ENCODE results near the gene CERS6.
"Not testable (repeated sequence)": the region's sequence is repeated elsewhere in the genome, so short reads cannot be mapped to it uniquely, and the experiment has no call there.

The CERS6 gene

GRCh38 chr2:168455645-168456520 lies at the start of gene CERS6:
Gene CERS6, plus strand, starts transcription at chr2:168456272. Its CDS starts 177 bp downstream, at chr2:168456449.
- Mint-ChIP-seq H3K36me3 (peaks cover 2% of the 10 kb centered on the region), H3K27me3 (no peaks in the 10 kb centered on the region), H3K27ac (peak within 1 kb of the TSS; percentile 78), H3K4me3 (peak within 1 kb of the TSS; percentile 90), H3K9me3 (ENCODE audit: low read depth) (no peaks in the 10 kb centered on the region), H3K4me1 (ENCODE audit: low read depth) (peaks cover 40% of the 10 kb centered on the region)

GRCh38 chr2:168412301-168412700 lies 43.8 kb upstream of the CERS6 start:
- H3K27me3 Mint-ChIP-seq; H3K4me1 Mint-ChIP-seq (ENCODE audit: low read depth); H3K4me3 Mint-ChIP-seq; H3K27ac Mint-ChIP-seq: not testable (repeated sequence)
- Mint-ChIP-seq H3K9me3 (ENCODE audit: low read depth) (peaks cover 15% of the 10 kb centered on the region), H3K36me3 (peaks cover 11% of the 10 kb centered on the region)

- H3K36me3 Mint-ChIP-seq; H3K27ac Mint-ChIP-seq; H3K4me1 Mint-ChIP-seq (ENCODE audit: low read depth); H3K27me3 Mint-ChIP-seq; H3K4me3 Mint-ChIP-seq: not testable (repeated sequence)
- H3K9me3 Mint-ChIP-seq (ENCODE audit: low read depth): peaks cover 11% of the 10 kb centered on the region
These were observed 43.0 kb upstream of the CERS6 start for GRCh38 chr2:168413101-168413500.

- no peaks in the 10 kb centered on the region for H3K27me3 Mint-ChIP-seq
- H3K9me3 Mint-ChIP-seq (ENCODE audit: low read depth): peaks cover 11% of the 10 kb centered on the region
- H3K27ac Mint-ChIP-seq: no peak overlapping the region
- peaks cover 9% of the 10 kb centered on the region for H3K4me1 Mint-ChIP-seq (ENCODE audit: low read depth)
- no peak overlapping the region for H3K4me3 Mint-ChIP-seq
- H3K36me3 Mint-ChIP-seq: peaks cover 9% of the 10 kb centered on the region
These were observed 39.5 kb upstream of the CERS6 start for GRCh38 chr2:168416555-168416954.

- Mint-ChIP-seq H3K4me1 (ENCODE audit: low read depth) (peaks cover 29% of the 10 kb centered on the region), H3K27ac (no peak overlapping the region), H3K36me3 (peaks cover 8% of the 10 kb centered on the region), H3K27me3 (no peaks in the 10 kb centered on the region), H3K9me3 (ENCODE audit: low read depth) (peaks cover 6% of the 10 kb centered on the region), H3K4me3 (no peak overlapping the region)
These were observed 33.5 kb upstream of the CERS6 start for GRCh38 chr2:168422584-168422983.

- peaks cover 32% of the 10 kb centered on the region for H3K4me1 Mint-ChIP-seq (ENCODE audit: low read depth)
- H3K9me3 Mint-ChIP-seq (ENCODE audit: low read depth): peaks cover 6% of the 10 kb centered on the region
- peaks cover 10% of the 10 kb centered on the region for H3K36me3 Mint-ChIP-seq
- H3K4me3 Mint-ChIP-seq: no peak overlapping the region
- no peak overlapping the region for H3K27ac Mint-ChIP-seq
- no peaks in the 10 kb centered on the region for H3K27me3 Mint-ChIP-seq
These were observed 31.7 kb upstream of the CERS6 start for GRCh38 chr2:168424112-168424951.

GRCh38 chr2:168424971-168425370 lies 31.1 kb upstream of the CERS6 start:
- H3K27ac Mint-ChIP-seq: no peak overlapping the region
- no peak overlapping the region for H3K4me3 Mint-ChIP-seq
- H3K4me1 Mint-ChIP-seq (ENCODE audit: low read depth): peaks cover 32% of the 10 kb centered on the region
- no peaks in the 10 kb centered on the region for H3K27me3 Mint-ChIP-seq
- H3K9me3 Mint-ChIP-seq (ENCODE audit: low read depth): peaks cover 6% of the 10 kb centered on the region
- peaks cover 9% of the 10 kb centered on the region for H3K36me3 Mint-ChIP-seq

GRCh38 chr2:168426861-168427260 lies 29.2 kb upstream of the CERS6 start:
- H3K36me3 Mint-ChIP-seq: peaks cover 7% of the 10 kb centered on the region
- peaks cover 6% of the 10 kb centered on the region for H3K9me3 Mint-ChIP-seq (ENCODE audit: low read depth)
- peaks cover 42% of the 10 kb centered on the region for H3K4me1 Mint-ChIP-seq (ENCODE audit: low read depth)
- H3K27me3 Mint-ChIP-seq: no peaks in the 10 kb centered on the region
- no peak overlapping the region for H3K4me3 Mint-ChIP-seq
- H3K27ac Mint-ChIP-seq: peak overlapping the region; percentile 2

- H3K9me3 Mint-ChIP-seq (ENCODE audit: low read depth): peaks cover 6% of the 10 kb centered on the region
- no peak overlapping the region for H3K27ac Mint-ChIP-seq
- H3K4me3 Mint-ChIP-seq: no peak overlapping the region
- peaks cover 7% of the 10 kb centered on the region for H3K36me3 Mint-ChIP-seq
- peaks cover 48% of the 10 kb centered on the region for H3K4me1 Mint-ChIP-seq (ENCODE audit: low read depth)
- H3K27me3 Mint-ChIP-seq: no peaks in the 10 kb centered on the region
These were observed 28.6 kb upstream of the CERS6 start for GRCh38 chr2:168427451-168427850.

GRCh38 chr2:168428431-168428830 lies 27.6 kb upstream of the CERS6 start:
- H3K27ac Mint-ChIP-seq: no peak overlapping the region
- peaks cover 6% of the 10 kb centered on the region for H3K9me3 Mint-ChIP-seq (ENCODE audit: low read depth)
- H3K4me3 Mint-ChIP-seq: no peak overlapping the region
- peaks cover 58% of the 10 kb centered on the region for H3K4me1 Mint-ChIP-seq (ENCODE audit: low read depth)
- H3K27me3 Mint-ChIP-seq: no peaks in the 10 kb centered on the region
- H3K36me3 Mint-ChIP-seq: peaks cover 7% of the 10 kb centered on the region

- Mint-ChIP-seq H3K27me3 (no peaks in the 10 kb centered on the region), H3K9me3 (ENCODE audit: low read depth) (no peaks in the 10 kb centered on the region), H3K4me3 (no peak overlapping the region)
These were observed 26.1 kb upstream of the CERS6 start for GRCh38 chr2:168429988-168430387.

GRCh38 chr2:168430431-168430830 lies 25.6 kb upstream of the CERS6 start:
- H3K9me3 Mint-ChIP-seq (ENCODE audit: low read depth): no peaks in the 10 kb centered on the region
- H3K4me1 Mint-ChIP-seq (ENCODE audit: low read depth): peaks cover 60% of the 10 kb centered on the region
- no peaks in the 10 kb centered on the region for H3K27me3 Mint-ChIP-seq
- H3K4me3 Mint-ChIP-seq: no peak overlapping the region
- peak overlapping the region; percentile 22 for H3K27ac Mint-ChIP-seq
- H3K36me3 Mint-ChIP-seq: peaks cover 2% of the 10 kb centered on the region

More at GRCh38 chr2:168429988-168430387, 26.1 kb upstream of the CERS6 start:
- H3K36me3 Mint-ChIP-seq: peaks cover 2% of the 10 kb centered on the region
- peaks cover 61% of the 10 kb centered on the region for H3K4me1 Mint-ChIP-seq (ENCODE audit: low read depth)
- peak overlapping the region; percentile 17 for H3K27ac Mint-ChIP-seq

GRCh38 chr2:168431301-168432024 lies 24.6 kb upstream of the CERS6 start:
- Mint-ChIP-seq H3K27me3 (no peaks in the 10 kb centered on the region), H3K27ac (peak overlapping the region; percentile 84), H3K4me3 (peak overlapping the region; percentile 19), H3K36me3 (peaks cover 2% of the 10 kb centered on the region), H3K4me1 (ENCODE audit: low read depth) (peaks cover 59% of the 10 kb centered on the region), H3K9me3 (ENCODE audit: low read depth) (no peaks in the 10 kb centered on the region)

- no peaks in the 10 kb centered on the region for H3K27me3 Mint-ChIP-seq
- peak overlapping the region; percentile 84 for H3K27ac Mint-ChIP-seq
- peaks cover 2% of the 10 kb centered on the region for H3K36me3 Mint-ChIP-seq
- no peaks in the 10 kb centered on the region for H3K9me3 Mint-ChIP-seq (ENCODE audit: low read depth)
- H3K4me1 Mint-ChIP-seq (ENCODE audit: low read depth): peaks cover 61% of the 10 kb centered on the region
- H3K4me3 Mint-ChIP-seq: peak overlapping the region; percentile 19
These were observed 24.0 kb upstream of the CERS6 start for GRCh38 chr2:168432100-168432499.

Data from activated naive CD8-positive, alpha-beta T cell (primary cell).